ENCODE data around the gene CLSTN2.

DNA sequence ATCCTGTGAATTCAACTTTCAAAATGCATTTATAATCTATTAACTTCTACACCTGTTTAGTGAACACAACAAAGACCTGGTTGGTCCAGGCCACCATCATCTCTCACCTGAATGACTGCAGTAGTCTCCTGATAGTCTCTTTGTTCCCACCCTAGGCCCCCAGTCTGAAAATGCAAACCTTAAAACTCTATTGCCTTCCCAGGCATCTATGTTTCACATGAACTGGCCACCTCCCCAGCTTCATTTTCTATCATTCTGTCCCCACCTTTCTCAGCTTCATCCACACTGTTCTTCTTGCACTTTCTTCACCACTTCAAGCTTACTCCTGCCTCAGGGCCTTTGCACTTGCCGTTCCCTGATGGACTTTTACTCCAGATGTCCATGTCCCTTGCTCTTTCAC is 45.0 kb downstream of the CLSTN2 start:
- TF ChIP-seq RCOR1 (IDR thresholded peaks at IDR 0.05; ENCODE audit: insufficient replicate concordance, low read length) = no peak
- TF ChIP-seq, protein P1, sequence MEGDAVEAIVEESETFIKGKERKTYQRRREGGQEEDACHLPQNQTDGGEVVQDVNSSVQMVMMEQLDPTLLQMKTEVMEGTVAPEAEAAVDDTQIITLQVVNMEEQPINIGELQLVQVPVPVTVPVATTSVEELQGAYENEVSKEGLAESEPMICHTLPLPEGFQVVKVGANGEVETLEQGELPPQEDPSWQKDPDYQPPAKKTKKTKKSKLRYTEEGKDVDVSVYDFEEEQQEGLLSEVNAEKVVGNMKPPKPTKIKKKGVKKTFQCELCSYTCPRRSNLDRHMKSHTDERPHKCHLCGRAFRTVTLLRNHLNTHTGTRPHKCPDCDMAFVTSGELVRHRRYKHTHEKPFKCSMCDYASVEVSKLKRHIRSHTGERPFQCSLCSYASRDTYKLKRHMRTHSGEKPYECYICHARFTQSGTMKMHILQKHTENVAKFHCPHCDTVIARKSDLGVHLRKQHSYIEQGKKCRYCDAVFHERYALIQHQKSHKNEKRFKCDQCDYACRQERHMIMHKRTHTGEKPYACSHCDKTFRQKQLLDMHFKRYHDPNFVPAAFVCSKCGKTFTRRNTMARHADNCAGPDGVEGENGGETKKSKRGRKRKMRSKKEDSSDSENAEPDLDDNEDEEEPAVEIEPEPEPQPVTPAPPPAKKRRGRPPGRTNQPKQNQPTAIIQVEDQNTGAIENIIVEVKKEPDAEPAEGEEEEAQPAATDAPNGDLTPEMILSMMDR (conservative IDR thresholded peaks at IDR 0.05; ENCODE audit: low read depth, low read length) = no peak
- no peak for TF ChIP-seq POLR2A (IDR thresholded peaks at IDR 0.05; ENCODE audit: low read depth, low read length)
- TF ChIP-seq MAZ (IDR thresholded peaks at IDR 0.05; ENCODE audit: borderline replicate concordance, low read depth, low read length) = no peak
- no peak for TF ChIP-seq RAD21 (IDR thresholded peaks at IDR 0.05; ENCODE audit: low read length)
- no peak for TF ChIP-seq CEBPB (IDR thresholded peaks at IDR 0.05; ENCODE audit: low read depth, low read length)
- TF ChIP-seq MAFK (IDR thresholded peaks at IDR 0.05; ENCODE audit: low read depth, low read length) = no peak
- TF ChIP-seq MXI1 (IDR thresholded peaks at IDR 0.05; ENCODE audit: borderline replicate concordance, low read depth, low read length) = no peak
- no peak for TF ChIP-seq RFX5 (IDR thresholded peaks at IDR 0.05; ENCODE audit: low read depth, low read length)

All from IMR-90 (cell line).